Natural killer cell (primary cell): Measurements from ENCODE around the gene NR3C2. TPM values are rescaled to one million over a fixed set of nuclear protein-coding genes. Genes with fewer than 3 reads are reported as not detected.
A peak's percentile ranks its signal among the peaks of the same experiment; 100 is the strongest.

ENCODE experiments used
- ATAC-seq, 3 donors: fragments of 150-1000 bp in 2 of 3; fragments of 200-7000 bp in 1 of 3; cut with Tn5 transposase; 1 replicate in 1 of 3; 2 replicates in 2 of 3; pipeline ENCODE4 v1.10.0; 2021; ENCODE audit warnings: mild to moderate bottlenecking in 2 of 3, moderate library complexity in 2 of 3
- DNase-seq, 2 donors: peaks; one replicate each; pipeline versions ENCODE4 v3.0.0 to v3.0.0-alpha.2; 2013 to 2021; ENCODE audit warnings: mixed read lengths in 1 of 2
- H3K27ac ChIP-seq: one replicate; pipeline ENCODE4 v1.5.1; 2013; ENCODE audit warnings: mild to moderate bottlenecking, low read length
- H3K27me3 ChIP-seq: one replicate; pipeline ENCODE4 v1.6.1; 2013; ENCODE audit warnings: low read length; ENCODE audit not compliant: control insufficient read depth, insufficient read depth
- H3K36me3 ChIP-seq: one replicate; pipeline ENCODE4 v1.6.1; 2013; ENCODE audit warnings: low read length; ENCODE audit not compliant: control insufficient read depth, insufficient read depth
- H3K4me1 ChIP-seq: one replicate; pipeline ENCODE4 v1.6.1; 2013; ENCODE audit warnings: low read length; ENCODE audit not compliant: control insufficient read depth, insufficient read depth
- H3K4me3 ChIP-seq: one replicate; pipeline ENCODE4 v1.5.1; 2013; ENCODE audit warnings: low read length
- H3K9me3 ChIP-seq: one replicate; pipeline ENCODE4 v1.6.1; 2013; ENCODE audit warnings: low read length; ENCODE audit not compliant: control insufficient read depth, insufficient read depth
- H3K27ac Mint-ChIP-seq, 2 donors: one replicate each; pipeline ENCODE4 v1.8.0; 2022; ENCODE audit warnings: mild to moderate bottlenecking in 2 of 2, mixed read lengths in 2 of 2, moderate library complexity in 1 of 2
- H3K27me3 Mint-ChIP-seq, 2 donors: one replicate each; pipeline ENCODE4 v1.8.0; 2022; ENCODE audit warnings: low read depth in 2 of 2, mixed read lengths in 2 of 2
- H3K36me3 Mint-ChIP-seq: one replicate; pipeline ENCODE4 v1.8.0; 2022; ENCODE audit warnings: mixed read lengths
- H3K4me1 Mint-ChIP-seq, 2 donors: one replicate each; pipeline ENCODE4 v1.8.0; 2022; ENCODE audit warnings: mixed read lengths in 2 of 2
- H3K4me3 Mint-ChIP-seq: one replicate; pipeline ENCODE4 v1.8.0; 2022; ENCODE audit warnings: mild to moderate bottlenecking, moderate library complexity, mixed read lengths
- H3K9me3 Mint-ChIP-seq, 2 donors: one replicate each; pipeline ENCODE4 v1.8.0; 2022; ENCODE audit warnings: mixed read lengths in 2 of 2
- CTCF ChIP-seq: fragments of 200-600 bp; IDR thresholded peaks from one replicate; pipeline ENCODE4 v1.8.0; 2022; ENCODE audit warnings: antibody characterized with exemption
- WGBS: methylation state at CpG from one replicate; pipeline ENCODE4 v1.1.7; 2013; ENCODE audit warnings: missing lambda C conversion rate; ENCODE audit not compliant: insufficient coverage; 5-methylcytosine and 5-hydroxymethylcytosine counted together
- intact Hi-C: fragments of 100-400 bp; cut with micrococcal nuclease; formaldehyde crosslinking; loops from one replicate; pipeline ENCODE4 v1.14.2; 2022
- total RNA-seq, 4 donors: library from RNA; stranded (reverse); fragments of 120-200 nt in 1 of 4; gene quantifications; one replicate each; pipeline versions ENCODE4 v1.2.3 to v1.2.4, GENCODE V29; 2013 to 2022

NR3C2 gene
- total RNA-seq, 3 donors from 2014 or later (not counting 1 experiment from before 2014, with no cell fraction given) = 4.2 to 8.6 (median 6.3) TPM

- Mint-ChIP-seq H3K9me3 (peaks cover 4 to 15% of the 10 kb centered on the region in 2 donors), H3K27ac (no peak overlapping the region), H3K27me3 (no peaks in the 10 kb centered on the region), H3K4me3 (no peak overlapping the region), H3K4me1 (no peaks in the 10 kb centered on the region), H3K36me3 (peaks cover 26% of the 10 kb centered on the region)
- intact Hi-C loops = no loop called here
- Histone ChIP-seq H3K9me3 (peaks cover 27% of the 10 kb centered on the region), H3K36me3 (peaks cover 22% of the 10 kb centered on the region), H3K27ac (no peak overlapping the region), H3K27me3 (no peaks in the 10 kb centered on the region), H3K4me3 (no peak overlapping the region), H3K4me1 (no peaks in the 10 kb centered on the region)
- TF ChIP-seq CTCF = no peak
- WGBS = 97% methylated on average over 5 of the region's 5 CpGs
- ATAC-seq (no peak), DNase-seq (no peak)
Measured at GRCh38 chr4:148076964-148077363, 365.2 kb downstream of the NR3C2 start.

- no peak overlapping the region for H3K4me3 ChIP-seq
- H3K4me1 ChIP-seq = no peaks in the 10 kb centered on the region
- no peak overlapping the region for H3K4me3 Mint-ChIP-seq
- peaks cover 22% of the 10 kb centered on the region for H3K36me3 ChIP-seq
- peaks cover 26% of the 10 kb centered on the region for H3K36me3 Mint-ChIP-seq
- no peaks in the 10 kb centered on the region for H3K27me3 Mint-ChIP-seq
- no peak for ATAC-seq
- H3K4me1 Mint-ChIP-seq = peaks cover 0 to 5% of the 10 kb centered on the region in 2 donors
- no peak overlapping the region for H3K27ac Mint-ChIP-seq
- H3K27ac ChIP-seq = no peak overlapping the region
- intact Hi-C loops = no loop called here
- H3K27me3 ChIP-seq = no peaks in the 10 kb centered on the region
- 94% methylated on average over 3 of the region's 3 CpGs for WGBS
- H3K9me3 ChIP-seq = peaks cover 27% of the 10 kb centered on the region
- peaks cover 4 to 15% of the 10 kb centered on the region in 2 donors for H3K9me3 Mint-ChIP-seq
- no peak for TF ChIP-seq CTCF
- DNase-seq = no peak
Measured at GRCh38 chr4:148075438-148075837, 366.8 kb downstream of the NR3C2 start.

GRCh38 chr4:148074462-148074861, 367.8 kb downstream of the NR3C2 start:
- intact Hi-C loops = no loop called here
- Mint-ChIP-seq H3K4me1 (peaks cover 0 to 5% of the 10 kb centered on the region in 2 donors), H3K9me3 (peaks cover 4 to 15% of the 10 kb centered on the region in 2 donors), H3K36me3 (peaks cover 26% of the 10 kb centered on the region), H3K4me3 (no peak overlapping the region), H3K27ac (peak overlapping the region in 1 of 2 donors; percentile 36), H3K27me3 (no peaks in the 10 kb centered on the region)
- DNase-seq (no peak), ATAC-seq (no peak)
- 100% methylated on average over 5 of the region's 5 CpGs for WGBS
- peaks cover 27% of the 10 kb centered on the region for H3K9me3 ChIP-seq
- peaks cover 22% of the 10 kb centered on the region for H3K36me3 ChIP-seq
- TF ChIP-seq CTCF = no peak
- H3K27ac ChIP-seq = no peak overlapping the region
- no peaks in the 10 kb centered on the region for H3K4me1 ChIP-seq
- H3K27me3 ChIP-seq = no peaks in the 10 kb centered on the region
- no peak overlapping the region for H3K4me3 ChIP-seq

GRCh38 chr4:148073349-148073748, 368.9 kb downstream of the NR3C2 start:
- H3K27me3 Mint-ChIP-seq = no peaks in the 10 kb centered on the region
- H3K36me3 ChIP-seq = peaks cover 22% of the 10 kb centered on the region
- H3K4me1 Mint-ChIP-seq = peaks cover 0 to 5% of the 10 kb centered on the region in 2 donors
- H3K36me3 Mint-ChIP-seq = peaks cover 26% of the 10 kb centered on the region
- no peak for TF ChIP-seq CTCF
- intact Hi-C loops = no loop called here
- no peaks in the 10 kb centered on the region for H3K4me1 ChIP-seq
- 95% methylated on average over 6 of the region's 6 CpGs for WGBS
- DNase-seq = no peak
- no peak overlapping the region for H3K4me3 ChIP-seq
- H3K27me3 ChIP-seq = no peaks in the 10 kb centered on the region
- no peak overlapping the region for H3K4me3 Mint-ChIP-seq
- H3K9me3 ChIP-seq = peaks cover 27% of the 10 kb centered on the region
- no peak for ATAC-seq
- H3K9me3 Mint-ChIP-seq = peaks cover 4 to 15% of the 10 kb centered on the region in 2 donors
- no peak overlapping the region for H3K27ac ChIP-seq
- H3K27ac Mint-ChIP-seq = no peak overlapping the region
